ENCODE measurements around the gene CMKLR1.

DNA sequence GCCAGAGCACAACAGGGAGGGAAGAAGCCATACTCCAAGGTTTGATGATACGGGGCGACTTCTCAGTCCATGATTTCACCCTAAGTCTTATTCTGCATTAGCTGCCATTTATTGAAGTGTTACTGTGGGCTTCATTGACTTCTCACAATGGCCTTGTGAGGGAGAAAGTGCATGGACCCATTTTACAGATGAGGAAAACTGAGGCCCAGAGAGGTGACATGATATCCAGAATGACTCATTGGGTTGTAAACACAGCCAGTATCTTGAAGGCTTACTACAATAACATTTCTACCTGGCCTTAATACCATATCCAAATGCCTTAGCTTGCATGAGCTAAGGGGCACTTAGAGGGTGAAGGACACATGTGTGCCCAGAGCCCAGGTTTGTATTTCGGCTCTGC, 100.6 kb downstream of the CMKLR1 start:
- no peak for TF ChIP-seq EP300 (IDR thresholded peaks at IDR 0.05)
- TF ChIP-seq, protein P1, sequence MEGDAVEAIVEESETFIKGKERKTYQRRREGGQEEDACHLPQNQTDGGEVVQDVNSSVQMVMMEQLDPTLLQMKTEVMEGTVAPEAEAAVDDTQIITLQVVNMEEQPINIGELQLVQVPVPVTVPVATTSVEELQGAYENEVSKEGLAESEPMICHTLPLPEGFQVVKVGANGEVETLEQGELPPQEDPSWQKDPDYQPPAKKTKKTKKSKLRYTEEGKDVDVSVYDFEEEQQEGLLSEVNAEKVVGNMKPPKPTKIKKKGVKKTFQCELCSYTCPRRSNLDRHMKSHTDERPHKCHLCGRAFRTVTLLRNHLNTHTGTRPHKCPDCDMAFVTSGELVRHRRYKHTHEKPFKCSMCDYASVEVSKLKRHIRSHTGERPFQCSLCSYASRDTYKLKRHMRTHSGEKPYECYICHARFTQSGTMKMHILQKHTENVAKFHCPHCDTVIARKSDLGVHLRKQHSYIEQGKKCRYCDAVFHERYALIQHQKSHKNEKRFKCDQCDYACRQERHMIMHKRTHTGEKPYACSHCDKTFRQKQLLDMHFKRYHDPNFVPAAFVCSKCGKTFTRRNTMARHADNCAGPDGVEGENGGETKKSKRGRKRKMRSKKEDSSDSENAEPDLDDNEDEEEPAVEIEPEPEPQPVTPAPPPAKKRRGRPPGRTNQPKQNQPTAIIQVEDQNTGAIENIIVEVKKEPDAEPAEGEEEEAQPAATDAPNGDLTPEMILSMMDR (IDR thresholded peaks at IDR 0.05) = no peak
